Lung (tissue), 12 donors: Measurements from ENCODE around the gene MAP3K19. TPM values are rescaled to one million over a fixed set of nuclear protein-coding genes. Genes with fewer than 3 reads are reported as not detected.

Experiments
- ATAC-seq: fragments of 200-7000 bp; cut with Tn5 transposase; one replicate; pipeline ENCODE4 v1.9.1; 2020; ENCODE audit warnings: moderate number of reproducible peaks; ENCODE audit not compliant: insufficient read depth, low FRiP score
- DNase-seq, 3 donors: peaks; one replicate each; pipeline ENCODE4 v3.0.0-alpha.2; 2013 to 2017
- H3K27ac ChIP-seq, 2 donors: one replicate each; pipeline ENCODE4 v1.5.1; 2013; ENCODE audit warnings: mild to moderate bottlenecking in 2 of 2, moderate library complexity in 2 of 2, control low read depth in 1 of 2, inconsistent platforms in 1 of 2, low read depth in 1 of 2, low read length in 1 of 2
- H3K27me3 ChIP-seq, 3 donors: one replicate each; pipeline ENCODE4 v1.5.1; 2013; ENCODE audit warnings: low read length in 2 of 3; ENCODE audit not compliant: control insufficient read depth in 3 of 3, insufficient read depth in 3 of 3
- H3K36me3 ChIP-seq, 4 donors: one replicate each; pipeline ENCODE4 v1.5.1; 2013; ENCODE audit warnings: low read length in 4 of 4, mild to moderate bottlenecking in 1 of 4, moderate library complexity in 1 of 4; ENCODE audit not compliant: control insufficient read depth in 4 of 4, insufficient read depth in 4 of 4
- H3K4me1 ChIP-seq, 5 donors: one replicate each; pipeline ENCODE4 v1.5.1; 2013; ENCODE audit warnings: low read length in 5 of 5, mild to moderate bottlenecking in 2 of 5, moderate library complexity in 1 of 5; ENCODE audit not compliant: control insufficient read depth in 5 of 5, insufficient read depth in 5 of 5
- H3K4me3 ChIP-seq: one replicate; pipeline ENCODE4 v1.5.1; 2013; ENCODE audit warnings: mild to moderate bottlenecking, control low read depth, moderate library complexity
- H3K9ac ChIP-seq, 2 donors: one replicate each; pipeline ENCODE4 v1.5.1; 2013; ENCODE audit warnings: low read length in 2 of 2, control low read depth in 1 of 2; ENCODE audit not compliant: insufficient read depth in 1 of 2
- H3K9me3 ChIP-seq, 4 donors: one replicate each; pipeline ENCODE4 v1.5.1; 2013; ENCODE audit warnings: low read length in 3 of 4, mild to moderate bottlenecking in 1 of 4, moderate library complexity in 1 of 4; ENCODE audit not compliant: control insufficient read depth in 4 of 4, insufficient read depth in 3 of 4
- CTCF ChIP-seq: IDR thresholded peaks from 2 replicates; pipeline ENCODE4 v1.5.1; 2012; ENCODE audit warnings: mild to moderate bottlenecking; ENCODE audit errors: control extremely low read depth, extremely low read depth
- WGBS, 2 donors: extraction: QIAGEN DNeasy Blood & Tissue Kit; methylation state at CpG; one replicate each; pipeline ENCODE4 v1.1.7; 2013; 5-methylcytosine and 5-hydroxymethylcytosine counted together
- polyA plus RNA-seq, 2 donors: library from polyadenylated mRNA; stranded (reverse); fragments of 200-250 nt; gene quantifications; one replicate each; pipeline ENCODE4 v1.2.1, GENCODE V29; 2013
- total RNA-seq, 2 donors: library from RNA; depleted of rRNA in 1 of 2; stranded (reverse); fragments of >200 nt in 1 of 2; gene quantifications; one replicate each; pipeline ENCODE4 v1.2.1, GENCODE V29; 2014 to 2021
- donor health status: control.
- donor health status: control.
- donor health status: Bipolar disorder and iron deficiency.
- donor health status: healthy.
- donor health status: DM: yes; HTN: yes; CAD: no.

MAP3K19 gene
- total and polyA plus RNA-seq, 4 donors = 1.9 to 21.1 (median 6.9) TPM

GRCh38 chr2:134988994-134989605 lies 58.1 kb downstream of the MAP3K19 start:
- Histone ChIP-seq H3K4me1 (no peaks in the 10 kb centered on the region), H3K27me3 (peaks cover 0 to 3% (median 0%) of the 10 kb centered on the region in 3 donors), H3K36me3 (no peaks in the 10 kb centered on the region), H3K27ac (no peak overlapping the region), H3K9me3 (no peaks in the 10 kb centered on the region), H3K4me3 (no peak overlapping the region), H3K9ac (no peak overlapping the region)
- DNase-seq (peak in 2 of 3 donors; percentile 54 to 65), ATAC-seq (no peak)
- TF ChIP-seq CTCF = peak; percentile 19
- WGBS, 2 donors = 29 to 34% methylated on average over 3 of the region's 3 CpGs

- Histone ChIP-seq H3K36me3 (no peaks in the 10 kb centered on the region), H3K9me3 (no peaks in the 10 kb centered on the region), H3K4me1 (no peaks in the 10 kb centered on the region), H3K27me3 (peaks cover 0 to 4% (median 0%) of the 10 kb centered on the region in 3 donors), H3K4me3 (no peak overlapping the region), H3K27ac (no peak overlapping the region), H3K9ac (no peak overlapping the region)
- DNase-seq (no peak), ATAC-seq (no peak)
- WGBS, 2 donors = 86 to 95% methylated on average over 3 of the region's 3 CpGs
- TF ChIP-seq CTCF = no peak
Observed at GRCh38 chr2:134985061-134985460, 62.2 kb downstream of the MAP3K19 start.

- 39 to 55% methylated on average over 1 of the region's 1 CpG for WGBS, 2 donors
- Histone ChIP-seq H3K27ac (no peak overlapping the region), H3K36me3 (no peaks in the 10 kb centered on the region), H3K27me3 (peaks cover 0 to 4% (median 0%) of the 10 kb centered on the region in 3 donors), H3K4me1 (no peaks in the 10 kb centered on the region), H3K9me3 (no peaks in the 10 kb centered on the region), H3K4me3 (no peak overlapping the region), H3K9ac (no peak overlapping the region)
- ATAC-seq = no peak
- TF ChIP-seq CTCF = no peak
- no peak for DNase-seq
Observed at GRCh38 chr2:134982603-134983002, 64.6 kb downstream of the MAP3K19 start.

GRCh38 chr2:134980639-134981038 lies 66.6 kb downstream of the MAP3K19 start:
- Histone ChIP-seq H3K9ac (no peak overlapping the region), H3K9me3 (no peaks in the 10 kb centered on the region), H3K36me3 (no peaks in the 10 kb centered on the region), H3K27me3 (peaks cover 0 to 2% (median 0%) of the 10 kb centered on the region in 3 donors), H3K27ac (no peak overlapping the region), H3K4me3 (no peak overlapping the region), H3K4me1 (no peaks in the 10 kb centered on the region)
- WGBS, 2 donors = 96 to 97% methylated on average over 7 of the region's 7 CpGs
- DNase-seq (no peak), ATAC-seq (no peak)
- TF ChIP-seq CTCF = no peak
